ENCODE data around the gene TECR.
"Not testable (repeated sequence)": the region's sequence is repeated elsewhere in the genome, so short reads cannot be mapped to it uniquely, and the experiment has no call there.

The TECR gene

DNA sequence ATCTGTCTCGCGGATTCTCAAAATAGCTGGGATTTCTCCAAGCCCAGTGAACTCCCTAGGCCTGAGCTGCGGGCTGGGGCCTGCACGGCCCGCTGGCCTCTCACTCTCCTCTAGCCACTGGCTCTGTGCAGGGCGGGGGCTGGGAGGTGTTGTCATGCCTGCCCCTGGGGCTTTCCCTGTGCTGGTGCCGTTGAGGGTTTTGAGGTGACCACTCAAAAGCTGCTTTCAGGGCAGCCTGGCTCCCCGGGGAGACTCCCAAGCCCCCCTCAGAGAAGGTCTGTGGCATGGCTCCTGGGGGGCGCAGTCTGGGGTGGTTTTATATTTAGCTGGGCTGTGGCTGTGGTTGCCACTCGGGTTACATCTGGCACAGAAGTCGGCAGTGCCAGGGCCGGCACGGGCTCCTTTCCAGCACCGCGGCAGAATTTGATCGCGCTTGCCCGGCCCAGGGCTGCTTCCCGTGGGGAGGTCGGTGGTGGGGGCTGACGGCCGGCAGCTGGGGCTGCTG lies 32.5 kb downstream of the TECR start:
- no peak for DNase-seq (ENCODE audit: low read depth)

DNA sequence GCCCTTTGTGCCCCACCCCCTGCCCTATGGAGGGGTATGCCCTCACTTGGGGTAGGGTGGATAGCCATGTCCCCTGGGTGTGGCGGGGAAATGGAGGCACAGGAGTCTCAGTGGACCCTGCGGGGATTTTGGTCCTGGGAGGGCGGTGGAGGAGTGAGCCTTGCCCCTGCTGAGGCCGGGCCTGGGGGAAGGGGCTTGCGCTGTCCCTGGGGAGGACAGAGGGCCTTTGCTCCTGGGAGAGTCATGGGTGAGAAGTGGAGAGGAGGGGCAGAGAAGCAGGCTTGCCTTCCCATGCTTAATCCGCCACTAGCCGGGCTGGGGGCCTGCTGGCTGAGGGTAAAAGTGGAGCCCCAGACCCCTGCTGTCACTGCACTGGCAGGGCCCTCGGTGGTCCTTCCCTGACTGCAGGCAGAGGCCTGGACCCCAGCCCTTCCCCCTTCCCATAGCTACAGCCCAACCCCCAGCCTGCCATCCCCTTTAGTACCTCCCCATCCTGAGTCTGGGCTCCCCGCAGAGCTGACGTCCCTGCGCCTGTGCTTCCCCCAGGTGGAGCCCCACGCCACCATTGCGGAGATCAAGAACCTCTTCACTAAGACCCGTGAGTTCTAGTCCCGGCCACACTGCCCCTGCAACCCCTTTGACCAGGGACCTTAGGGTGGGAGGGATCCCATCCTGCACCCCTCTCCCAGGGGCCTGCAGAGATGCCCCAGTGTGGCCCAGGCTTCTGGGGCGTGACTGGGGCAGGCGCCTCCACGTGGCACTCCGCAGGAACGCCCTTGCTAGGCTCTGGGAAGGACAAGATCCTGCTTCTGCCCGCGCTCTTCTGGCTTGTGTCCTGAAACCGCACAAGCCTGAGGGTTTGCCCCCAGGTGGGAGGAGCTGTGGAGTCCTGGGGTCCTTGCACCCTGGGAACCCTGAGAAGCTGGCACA lies 33.5 kb downstream of the TECR start:
- no peak for DNase-seq (ENCODE audit: low read depth)

DNA sequence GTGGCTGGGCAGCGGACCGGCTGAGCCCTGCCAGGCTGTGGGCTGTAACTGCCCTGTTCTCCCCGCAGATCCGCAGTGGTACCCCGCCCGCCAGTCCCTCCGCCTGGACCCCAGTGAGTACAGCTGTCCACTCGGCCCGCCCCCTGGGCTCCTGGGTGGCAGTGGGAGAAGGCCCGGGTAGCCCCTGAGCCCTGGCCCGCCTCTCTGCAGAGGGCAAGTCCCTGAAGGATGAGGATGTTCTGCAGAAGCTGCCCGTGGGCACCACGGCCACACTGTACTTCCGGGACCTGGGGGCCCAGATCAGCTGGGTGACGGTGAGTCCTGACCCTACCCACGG lies 34.2 kb downstream of the TECR start:
- DNase-seq (ENCODE audit: low read depth) = no peak

DNA sequence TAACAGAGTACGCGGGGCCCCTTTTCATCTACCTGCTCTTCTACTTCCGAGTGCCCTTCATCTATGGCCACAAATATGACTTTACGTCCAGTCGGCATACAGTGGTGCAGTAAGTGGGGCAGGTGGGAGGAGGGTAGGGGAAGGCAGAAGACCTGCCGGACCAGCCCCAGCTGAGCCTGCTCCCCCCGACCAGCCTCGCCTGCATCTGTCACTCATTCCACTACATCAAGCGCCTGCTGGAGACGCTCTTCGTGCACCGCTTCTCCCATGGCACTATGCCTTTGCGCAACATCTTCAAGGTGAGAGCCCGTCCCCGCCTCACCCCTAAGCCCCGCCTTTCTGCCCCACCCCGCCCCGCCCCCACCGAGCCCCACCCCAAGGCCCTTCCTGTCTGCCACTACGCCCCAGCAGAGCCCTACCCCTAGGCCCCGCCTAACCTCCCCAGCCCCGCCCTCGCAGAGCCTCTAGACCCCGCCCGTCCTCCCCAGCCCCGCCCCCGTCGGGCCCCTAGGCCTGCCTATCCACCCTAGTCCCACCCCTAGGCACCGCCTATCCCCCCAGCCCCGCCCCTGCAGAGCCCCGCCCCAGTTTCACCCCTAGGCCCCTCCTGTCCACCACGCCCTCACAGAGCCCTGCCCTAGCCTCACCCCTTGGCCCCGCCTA lies 34.7 kb downstream of the TECR start:
- DNase-seq (ENCODE audit: low read depth) = no peak

DNA sequence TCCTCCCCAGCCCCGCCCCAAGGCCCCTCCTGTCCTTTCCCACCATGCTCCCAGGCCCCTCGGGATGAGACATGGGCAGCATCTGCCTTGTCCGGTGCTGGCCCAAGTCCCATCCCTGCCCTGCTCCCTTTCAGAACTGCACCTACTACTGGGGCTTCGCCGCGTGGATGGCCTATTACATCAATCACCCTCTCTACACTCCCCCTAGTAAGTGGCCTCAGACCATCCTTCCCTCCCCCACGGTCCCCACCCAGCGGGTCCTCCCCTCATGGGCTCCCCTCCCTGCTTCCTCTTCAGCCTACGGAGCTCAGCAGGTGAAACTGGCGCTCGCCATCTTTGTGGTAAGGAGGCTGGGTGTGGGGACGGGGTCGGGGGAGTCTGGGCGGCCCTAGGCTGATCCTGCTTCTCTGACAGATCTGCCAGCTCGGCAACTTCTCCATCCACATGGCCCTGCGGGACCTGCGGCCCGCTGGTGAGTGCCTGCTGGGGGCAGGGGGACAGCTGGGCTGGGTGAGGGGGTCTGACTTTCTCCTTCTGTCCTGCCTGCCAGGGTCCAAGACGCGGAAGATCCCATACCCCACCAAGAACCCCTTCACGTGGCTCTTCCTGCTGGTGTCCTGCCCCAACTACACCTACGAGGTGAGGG lies 35.4 kb downstream of the TECR start:
- DNase-seq (ENCODE audit: low read depth) = not testable (repeated sequence)

DNA sequence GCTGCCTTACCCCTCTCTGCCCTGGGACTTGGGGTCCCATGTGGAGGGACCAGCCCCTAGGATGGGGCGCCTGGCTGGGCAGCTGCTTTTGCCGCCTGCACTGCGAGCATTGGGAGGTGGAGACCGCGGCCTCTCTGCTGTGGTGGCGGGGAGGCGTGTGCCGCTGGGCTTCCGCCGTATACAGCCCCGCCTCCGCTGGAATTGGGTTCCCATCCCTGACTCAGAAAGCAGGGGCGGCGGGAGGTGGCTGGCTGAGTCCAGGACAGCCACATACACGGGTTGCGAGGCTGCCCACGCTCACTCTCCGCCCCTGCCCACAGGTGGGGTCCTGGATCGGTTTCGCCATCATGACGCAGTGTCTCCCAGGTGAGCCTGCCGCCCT lies 35.9 kb downstream of the TECR start:
- DNase-seq (ENCODE audit: low read depth) = no peak

DNA sequence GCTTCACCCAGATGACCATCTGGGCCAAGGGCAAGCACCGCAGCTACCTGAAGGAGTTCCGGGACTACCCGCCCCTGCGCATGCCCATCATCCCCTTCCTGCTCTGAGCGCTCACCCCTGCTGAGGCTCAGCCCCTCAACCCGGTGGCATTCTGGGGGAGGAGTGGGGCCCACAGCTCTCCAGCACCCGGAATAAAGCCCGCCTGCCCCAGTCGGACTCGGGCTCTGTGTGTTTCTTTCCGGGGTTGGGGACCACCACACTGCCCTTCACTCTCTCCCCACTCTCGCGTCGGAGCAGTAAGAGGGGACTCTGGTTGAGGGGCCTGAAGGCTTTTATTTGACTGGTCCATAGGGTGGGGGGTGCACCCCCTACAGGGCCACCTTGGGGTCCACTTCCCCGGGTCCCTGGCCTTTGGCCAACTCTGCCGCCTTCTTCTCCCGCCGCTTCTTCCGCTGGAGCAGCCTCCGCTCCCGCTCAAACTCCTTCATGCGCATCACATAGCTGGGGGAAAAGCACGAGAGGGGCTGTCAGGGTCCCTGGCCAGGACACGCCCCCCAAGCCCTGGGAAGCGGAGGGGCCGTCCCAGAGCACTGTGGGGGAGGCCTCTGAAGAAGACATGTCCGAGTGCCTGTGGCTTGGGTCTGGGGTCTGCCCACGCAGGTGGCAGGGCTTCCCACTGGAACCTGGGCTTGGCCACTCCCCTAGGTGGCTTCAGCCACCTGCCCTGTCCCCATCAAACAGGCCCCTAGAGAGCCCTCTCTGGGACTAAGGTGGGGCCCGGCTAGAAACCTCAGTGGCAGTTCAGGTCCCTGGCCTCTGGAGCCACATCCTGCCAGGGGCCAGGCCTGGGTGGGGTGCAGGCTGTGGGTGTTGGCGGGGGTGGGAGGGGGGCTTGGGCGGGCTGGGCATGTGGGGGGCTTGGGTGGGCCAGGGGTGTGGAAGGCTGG lies 36.6 kb downstream of the TECR start:
- no peak for DNase-seq (ENCODE audit: low read depth)

DNA sequence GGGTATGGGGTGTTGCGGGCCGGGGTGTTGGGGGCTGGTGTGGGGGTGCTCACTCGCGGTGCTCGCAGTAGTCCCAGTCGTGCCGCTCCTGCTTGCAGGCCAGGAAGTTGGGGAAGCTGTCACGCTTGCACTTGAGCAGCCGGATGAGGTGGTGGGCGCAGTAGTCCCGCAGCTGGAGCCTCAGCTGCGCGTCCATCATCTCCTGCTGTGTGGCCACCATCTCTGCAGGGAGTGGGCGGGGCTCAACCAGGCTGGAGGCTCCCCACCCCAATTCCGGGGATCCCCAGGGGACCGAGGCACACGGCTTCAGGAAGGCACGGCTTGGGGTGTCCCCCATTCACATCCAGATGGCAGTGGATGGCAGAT lies 37.3 kb downstream of the TECR start:
- no peak for DNase-seq (ENCODE audit: low read depth)

DNA sequence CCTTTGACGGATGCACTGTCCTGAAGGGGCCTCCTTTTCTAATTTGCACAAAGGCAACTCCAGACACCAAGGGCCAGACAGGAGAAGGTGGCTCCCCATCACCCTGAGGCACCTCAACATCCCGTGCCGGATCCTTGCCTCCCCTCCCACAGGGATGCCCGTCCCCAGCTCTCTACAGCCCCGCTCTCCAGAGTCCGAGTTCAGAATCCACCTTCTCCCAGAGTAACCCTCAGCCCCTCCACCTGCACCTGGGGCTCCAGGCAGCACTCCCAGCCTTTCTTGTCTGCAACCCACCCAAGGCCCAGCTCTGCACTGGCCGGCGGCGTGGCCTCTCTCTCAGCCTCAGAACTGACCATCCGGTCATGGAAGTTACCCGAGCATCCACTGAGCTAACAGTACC lies 37.7 kb downstream of the TECR start:
- no peak for DNase-seq (ENCODE audit: low read depth)

DNA sequence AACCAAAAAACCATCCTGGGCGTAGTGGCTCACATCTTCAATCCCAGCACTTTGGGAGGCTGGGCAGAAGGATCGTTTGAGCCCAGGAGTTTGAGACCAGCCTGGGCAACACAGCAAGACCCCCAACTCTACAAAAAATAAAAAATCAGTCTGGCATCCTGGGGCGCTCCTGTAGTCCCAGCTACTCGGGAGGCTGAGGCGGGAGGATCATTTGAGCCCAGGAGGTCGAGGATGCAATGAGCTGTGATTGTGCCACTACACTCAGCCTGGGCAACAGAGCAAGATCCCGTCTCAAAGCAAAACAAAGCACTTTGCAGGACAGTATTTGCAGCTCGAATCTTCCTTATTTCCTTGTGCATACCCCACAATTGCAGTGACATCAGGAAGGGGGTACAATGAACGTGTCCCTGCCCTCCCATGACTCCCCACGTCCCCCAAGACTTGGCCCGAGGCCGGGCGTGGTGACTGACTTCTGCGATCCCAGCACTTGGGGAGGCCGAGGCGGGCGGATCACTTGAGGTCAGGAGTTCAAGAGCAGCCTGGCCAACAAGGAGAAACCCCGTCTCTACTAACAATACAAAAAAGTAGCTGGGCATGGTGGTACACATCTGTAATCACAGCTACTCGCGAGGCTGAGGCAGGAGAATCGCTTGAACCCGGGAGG lies 41.6 kb downstream of the TECR start:
- DNase-seq (ENCODE audit: low read depth) = no peak

DNA sequence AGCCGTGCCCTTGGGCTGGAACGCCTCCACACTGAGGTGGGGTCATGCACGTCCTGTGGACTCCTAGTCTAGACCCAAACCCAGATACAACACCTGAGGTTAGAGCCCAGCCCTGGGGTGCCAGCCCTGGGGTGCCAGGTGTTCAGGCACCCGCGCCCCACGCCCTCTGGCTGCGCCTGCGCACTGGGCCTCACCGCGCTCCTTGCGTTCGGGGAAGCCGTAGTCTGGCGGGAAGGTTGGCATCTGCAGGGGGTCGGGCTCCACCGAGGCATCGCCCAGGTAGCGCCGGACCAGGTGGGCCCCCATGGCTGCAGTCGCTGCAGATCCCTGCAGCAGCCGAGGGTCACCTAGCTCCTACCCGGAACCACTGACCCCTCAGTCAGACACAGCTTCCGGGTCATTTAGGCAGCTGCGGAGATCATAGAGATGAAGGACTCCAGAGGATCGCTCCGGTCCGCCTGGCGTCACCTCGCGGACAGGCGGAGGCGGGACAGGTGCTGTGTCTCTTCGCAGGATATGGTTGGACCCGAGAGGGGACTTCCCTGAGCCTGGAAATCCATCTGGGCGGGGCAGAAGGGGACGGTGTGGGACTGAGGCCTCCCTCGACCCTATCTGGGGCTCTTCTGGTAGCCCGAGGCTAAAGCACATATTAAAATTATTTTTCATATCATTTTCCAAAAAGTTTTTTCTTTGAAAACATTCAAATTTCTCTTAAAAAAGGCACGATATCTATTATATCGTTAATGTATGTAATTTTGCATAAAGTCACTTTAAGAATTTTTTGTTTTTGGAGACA lies 42.5 kb downstream of the TECR start, which contains the start of gene NDUFB7:
Gene NDUFB7 (minus strand): TSS at position 372 of the 796 bp plus-strand sequence. CDS start 66 bp downstream, at position 306.
- DNase-seq (ENCODE audit: low read depth) = peak; percentile 63

DNA sequence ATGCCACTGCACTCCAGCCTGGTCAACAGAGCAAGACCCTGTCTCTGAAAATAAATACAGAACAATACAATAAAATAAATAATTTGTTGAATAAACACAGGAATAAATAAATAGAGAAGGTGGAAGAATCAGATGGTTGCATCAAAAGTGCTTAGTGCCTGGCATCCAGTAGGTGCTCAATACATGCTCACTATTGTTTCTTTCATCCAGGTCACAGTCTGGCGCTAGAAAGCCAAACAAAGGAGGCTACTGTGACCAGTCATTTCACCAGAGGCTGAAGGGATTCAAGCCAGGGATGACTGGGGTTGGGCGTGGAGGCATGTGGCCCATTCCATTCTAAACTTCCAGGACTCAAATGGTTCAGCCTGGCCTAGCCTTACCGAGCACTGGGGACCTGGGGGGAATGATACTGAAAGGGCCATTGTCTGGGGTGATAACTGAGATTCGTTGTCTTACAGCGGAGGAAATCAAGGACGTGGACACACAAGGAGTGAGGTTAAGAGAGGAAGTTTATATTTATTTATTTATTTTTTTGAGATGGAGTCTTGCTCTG lies 46.1 kb downstream of the TECR start:
- DNase-seq (ENCODE audit: low read depth) = no peak

DNA sequence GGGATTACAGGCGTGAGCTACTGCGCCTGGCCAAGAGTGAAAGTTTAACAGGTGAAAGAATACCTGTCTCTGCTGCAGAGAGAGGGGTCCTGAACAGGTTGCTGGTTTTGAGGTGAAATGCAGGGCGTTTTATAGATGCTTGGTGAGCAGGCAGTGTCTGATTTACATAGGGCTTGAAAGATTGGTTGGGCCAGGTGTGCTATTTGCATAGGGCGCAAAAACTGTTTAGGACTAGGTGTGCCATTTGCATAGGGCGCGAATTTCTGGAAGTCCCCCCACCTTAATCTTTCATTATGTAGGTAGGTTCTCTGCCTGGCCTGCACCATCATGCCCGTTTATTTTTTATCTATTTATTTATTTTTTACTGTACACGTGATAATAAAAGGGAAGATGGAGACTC lies 47.0 kb downstream of the TECR start:
- no peak for DNase-seq (ENCODE audit: low read depth)

DNA sequence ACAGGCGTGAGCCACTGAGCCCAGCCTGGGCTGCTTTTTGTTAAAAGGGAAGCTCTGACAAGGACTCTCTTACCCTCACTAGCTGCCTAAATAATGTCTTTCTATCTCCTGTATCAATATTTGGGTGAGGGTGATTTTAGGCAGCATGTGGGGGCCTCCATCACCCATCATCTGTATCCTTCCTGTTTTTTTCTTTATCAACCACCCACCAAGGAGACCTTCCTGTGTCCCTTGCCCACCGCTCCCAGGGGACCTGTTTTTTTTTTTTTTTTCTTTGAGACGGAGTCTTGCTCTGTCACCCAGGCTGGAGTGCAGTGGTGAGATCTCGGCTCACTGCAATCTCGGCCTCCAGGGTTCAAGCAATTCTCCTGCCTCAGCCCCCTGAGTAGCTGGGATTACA lies 47.9 kb downstream of the TECR start:
- no peak for DNase-seq (ENCODE audit: low read depth)

DNA sequence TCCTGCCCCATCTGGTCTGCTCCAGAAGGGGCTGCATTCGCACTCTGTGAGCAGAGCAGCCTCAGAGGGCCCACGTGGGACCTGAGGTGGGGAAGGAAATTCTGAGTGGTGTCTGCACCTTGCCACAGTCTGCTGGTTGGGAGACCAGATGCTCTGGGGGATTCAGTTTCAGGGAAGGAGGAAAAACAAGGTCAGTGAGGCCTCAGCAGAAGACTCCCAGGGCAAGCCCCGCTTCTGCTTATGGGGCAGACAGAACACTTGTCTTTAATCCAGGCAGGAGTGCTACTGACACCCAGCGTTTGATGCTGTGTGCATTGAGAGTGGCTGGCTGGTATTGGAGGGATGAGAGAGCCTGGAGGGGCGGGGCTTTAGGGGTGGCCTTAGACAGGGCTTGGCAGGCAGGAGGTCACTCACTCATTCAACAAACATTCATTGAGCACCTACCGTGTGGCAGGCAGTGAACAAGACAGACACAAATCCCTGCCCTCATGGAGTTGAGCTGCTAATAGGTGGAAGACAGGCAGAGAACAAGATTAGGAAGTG lies 48.6 kb downstream of the TECR start:
- DNase-seq (ENCODE audit: low read depth) = no peak

DNA sequence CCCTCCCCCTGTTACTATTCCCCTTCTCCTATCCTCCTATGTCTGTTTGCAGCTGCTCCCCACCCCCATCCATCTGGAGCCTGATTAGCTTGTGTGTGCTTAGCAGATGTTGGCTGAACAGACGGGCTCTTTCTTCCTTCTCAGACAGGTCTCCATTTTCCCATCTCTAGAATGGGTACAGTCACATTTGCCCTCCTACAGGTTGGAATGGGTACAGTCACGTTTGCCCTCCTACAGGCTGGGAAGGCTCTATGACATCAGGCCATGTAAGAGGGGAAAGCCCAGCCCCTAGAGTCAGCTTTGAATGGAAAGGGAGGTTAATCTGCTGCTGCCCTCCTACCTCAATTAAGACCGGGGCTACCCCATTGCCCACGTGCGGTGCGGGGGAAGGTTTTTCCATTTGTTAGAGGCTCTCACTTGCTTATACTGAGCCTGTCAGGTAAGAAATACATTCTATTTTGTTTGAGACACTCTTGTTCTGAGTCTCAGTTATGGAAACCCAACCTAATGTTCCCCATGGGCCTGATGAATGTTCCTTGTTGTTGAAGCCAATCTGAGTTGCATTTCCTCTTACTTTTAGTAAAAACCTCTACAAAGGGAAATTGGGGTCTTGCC lies 51.3 kb downstream of the TECR start:
- DNase-seq (ENCODE audit: low read depth) = no peak

DNA sequence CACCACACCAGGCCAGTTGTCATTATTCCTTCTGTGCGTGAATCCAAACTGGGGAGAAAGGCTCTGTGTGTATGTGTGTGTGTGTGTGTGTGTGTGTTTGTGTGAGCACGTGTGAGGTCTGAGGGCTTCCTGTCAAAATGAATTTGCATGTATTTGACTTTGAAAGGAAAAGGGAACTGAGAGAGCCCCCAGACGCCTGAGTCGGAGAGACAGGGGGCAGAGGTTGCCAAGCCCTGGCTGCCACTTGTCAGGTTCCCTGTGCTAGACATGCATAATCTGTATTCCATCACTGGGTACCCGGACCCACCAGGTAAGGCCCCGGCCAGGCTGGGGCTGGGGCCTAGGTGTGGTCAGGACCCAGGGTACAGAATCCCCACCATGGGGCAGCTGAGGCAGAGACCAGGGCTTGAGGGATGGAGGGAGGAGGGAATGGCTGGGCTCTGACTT lies 53.5 kb downstream of the TECR start, which contains the start of gene CLEC17A:
Gene CLEC17A (plus strand): TSS at position 191 of the 447 bp plus-strand sequence. CDS start 77 bp downstream, at position 268.
- DNase-seq (ENCODE audit: low read depth) = no peak

DNA sequence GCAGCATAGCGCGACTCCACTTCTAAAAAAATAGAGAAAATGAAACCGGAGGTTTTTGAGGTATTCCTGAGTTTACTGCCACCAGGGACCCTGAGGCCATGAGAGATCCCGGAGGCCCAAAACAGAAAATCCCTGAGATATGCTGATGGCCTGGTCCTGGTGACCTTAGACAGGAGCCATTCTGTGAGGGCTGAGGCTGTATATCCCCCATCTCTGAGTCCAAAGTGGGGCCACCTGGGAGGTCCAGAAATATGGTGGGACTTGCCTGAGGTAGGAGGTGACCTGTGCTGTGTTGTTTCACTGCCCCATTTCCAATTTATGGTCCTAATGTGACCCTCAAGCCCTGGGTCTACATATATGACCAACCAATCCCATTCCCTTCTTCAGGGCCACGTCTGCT lies 55.0 kb downstream of the TECR start:
- not testable (repeated sequence) for DNase-seq (ENCODE audit: low read depth)

DNA sequence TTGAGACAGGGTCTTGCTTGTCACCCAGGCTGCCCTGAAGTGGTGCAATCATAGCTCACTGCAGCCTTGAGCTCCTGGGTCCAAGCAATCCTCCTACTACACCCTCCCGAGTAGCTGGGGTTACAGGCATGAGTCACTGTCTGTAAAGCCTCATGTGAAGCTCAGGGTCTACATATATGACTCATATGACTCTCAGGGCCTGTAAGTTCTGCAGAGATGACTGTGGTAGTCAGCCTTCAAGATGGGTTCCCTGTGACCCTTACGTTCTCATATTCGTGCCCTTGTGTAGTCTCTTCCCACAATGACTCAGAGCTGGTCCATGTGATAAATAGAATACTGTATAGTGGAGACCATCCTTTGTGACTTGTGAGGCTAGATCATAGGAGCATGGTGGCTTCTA lies 55.8 kb downstream of the TECR start:
- not testable (repeated sequence) for DNase-seq (ENCODE audit: low read depth)

Measured in GM04503 (cell line).